Measurements from ENCODE around the gene MAP3K12.
A peak's percentile ranks its signal among the peaks of the same experiment; 100 is the strongest.

The MAP3K12 gene

DNA sequence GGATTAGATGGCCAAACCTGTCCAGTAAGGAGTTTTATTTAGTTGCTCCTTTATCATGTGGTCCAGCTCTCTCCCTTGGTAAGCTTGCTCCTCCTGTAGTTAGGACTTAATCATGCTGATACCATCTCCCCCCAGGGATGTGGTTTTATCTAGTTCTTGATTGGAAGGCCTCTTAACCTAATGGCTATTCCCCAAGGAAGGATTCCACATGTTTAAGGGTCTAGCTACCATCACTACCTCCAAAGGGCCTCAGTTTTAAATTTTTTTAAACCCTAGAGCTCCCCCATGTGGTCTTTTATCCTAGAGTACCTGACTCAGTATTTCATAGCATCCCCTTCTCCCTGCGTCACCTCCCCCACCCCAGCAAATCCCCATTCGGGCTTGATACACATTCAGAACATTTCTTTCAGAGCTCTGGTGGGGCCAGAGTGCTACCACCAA, 22.5 kb downstream of the MAP3K12 start:
- no peak for DNase-seq (ENCODE audit: low read depth)
- H3K4me3 ChIP-seq (ENCODE audit: low read length) = no peak overlapping the region
- TF ChIP-seq, protein P1, sequence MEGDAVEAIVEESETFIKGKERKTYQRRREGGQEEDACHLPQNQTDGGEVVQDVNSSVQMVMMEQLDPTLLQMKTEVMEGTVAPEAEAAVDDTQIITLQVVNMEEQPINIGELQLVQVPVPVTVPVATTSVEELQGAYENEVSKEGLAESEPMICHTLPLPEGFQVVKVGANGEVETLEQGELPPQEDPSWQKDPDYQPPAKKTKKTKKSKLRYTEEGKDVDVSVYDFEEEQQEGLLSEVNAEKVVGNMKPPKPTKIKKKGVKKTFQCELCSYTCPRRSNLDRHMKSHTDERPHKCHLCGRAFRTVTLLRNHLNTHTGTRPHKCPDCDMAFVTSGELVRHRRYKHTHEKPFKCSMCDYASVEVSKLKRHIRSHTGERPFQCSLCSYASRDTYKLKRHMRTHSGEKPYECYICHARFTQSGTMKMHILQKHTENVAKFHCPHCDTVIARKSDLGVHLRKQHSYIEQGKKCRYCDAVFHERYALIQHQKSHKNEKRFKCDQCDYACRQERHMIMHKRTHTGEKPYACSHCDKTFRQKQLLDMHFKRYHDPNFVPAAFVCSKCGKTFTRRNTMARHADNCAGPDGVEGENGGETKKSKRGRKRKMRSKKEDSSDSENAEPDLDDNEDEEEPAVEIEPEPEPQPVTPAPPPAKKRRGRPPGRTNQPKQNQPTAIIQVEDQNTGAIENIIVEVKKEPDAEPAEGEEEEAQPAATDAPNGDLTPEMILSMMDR (conservative IDR thresholded peaks at IDR 0.05; ENCODE audit: low read depth, low read length) = peak; percentile 38

DNA sequence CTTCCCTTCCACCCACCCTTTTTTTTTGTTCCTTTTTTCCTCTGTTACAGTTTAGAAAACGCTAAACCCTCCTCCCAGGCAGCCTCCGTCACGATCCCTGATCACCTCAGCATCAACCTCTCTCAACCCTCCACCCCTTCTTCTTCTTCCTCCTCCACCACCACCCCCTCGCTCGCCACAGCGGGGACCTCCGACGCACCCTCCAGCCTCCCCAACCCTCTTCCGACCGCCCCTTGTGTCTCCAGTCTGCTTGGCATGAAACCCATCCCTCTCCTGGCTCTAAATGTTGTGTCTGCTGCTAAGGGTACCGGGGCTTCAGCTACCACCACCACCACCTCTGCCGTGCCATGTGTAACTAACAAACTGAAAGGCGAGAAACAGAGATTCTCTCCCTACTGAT, 24.4 kb downstream of the MAP3K12 start:
- TF ChIP-seq, protein P1 (conservative IDR thresholded peaks at IDR 0.05; ENCODE audit: low read depth, low read length) = no peak
- DNase-seq (ENCODE audit: low read depth) = no peak
- H3K4me3 ChIP-seq (ENCODE audit: low read length) = no peak overlapping the region

DNA sequence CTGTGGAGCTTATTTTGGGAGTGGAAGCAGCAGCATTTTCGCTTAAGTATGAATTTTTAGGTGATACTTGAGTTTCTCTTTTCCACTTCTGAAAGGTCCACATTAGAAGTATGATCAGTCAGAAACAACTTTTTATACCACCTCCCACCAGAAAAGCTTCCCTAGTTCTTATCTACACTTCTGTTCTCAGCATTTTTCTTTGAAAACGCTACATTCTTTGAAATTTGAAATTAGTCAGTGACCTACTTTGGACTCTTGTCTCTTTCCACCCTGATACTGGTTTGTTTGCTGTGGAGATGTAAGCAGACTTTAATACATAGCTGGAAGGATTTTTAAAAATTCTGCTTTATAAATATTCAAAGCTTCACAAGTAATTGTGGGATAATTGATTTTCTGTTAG, 25.2 kb downstream of the MAP3K12 start:
- TF ChIP-seq, protein P1 (conservative IDR thresholded peaks at IDR 0.05; ENCODE audit: low read depth, low read length) = no peak
- no peak overlapping the region for H3K4me3 ChIP-seq (ENCODE audit: low read length)

DNA sequence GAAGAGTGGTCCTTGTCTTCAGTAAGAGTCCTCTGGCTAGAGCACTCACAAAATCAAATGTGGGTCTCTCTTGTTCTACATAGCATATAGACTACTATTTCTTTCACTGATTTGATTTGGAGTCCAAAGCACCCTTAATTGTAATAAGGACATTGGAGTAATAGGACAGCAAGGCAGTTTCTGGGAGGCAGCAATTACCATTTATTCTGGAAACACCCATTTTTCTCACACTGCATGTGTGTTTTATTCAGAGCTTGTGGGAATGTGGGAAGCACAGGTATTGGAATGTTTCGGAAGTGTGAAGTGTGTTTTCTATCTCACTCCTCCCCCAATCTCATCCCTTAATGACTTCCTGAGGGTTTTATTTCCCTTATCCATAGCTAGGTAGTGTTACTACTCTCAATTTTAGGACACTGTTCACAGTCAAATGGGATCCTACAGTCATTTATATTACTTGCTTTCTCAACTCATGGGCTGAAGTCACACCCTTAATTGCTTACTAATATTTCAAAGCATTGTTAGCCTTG, 27.1 kb downstream of the MAP3K12 start:
- no peak overlapping the region for H3K4me3 ChIP-seq (ENCODE audit: low read length)
- DNase-seq (ENCODE audit: low read depth) = no peak
- TF ChIP-seq, protein P1 (conservative IDR thresholded peaks at IDR 0.05; ENCODE audit: low read depth, low read length) = no peak

More for the DNA sequence above, 25.2 kb downstream of the MAP3K12 start:
- DNase-seq (ENCODE audit: low read depth) = no peak

DNA sequence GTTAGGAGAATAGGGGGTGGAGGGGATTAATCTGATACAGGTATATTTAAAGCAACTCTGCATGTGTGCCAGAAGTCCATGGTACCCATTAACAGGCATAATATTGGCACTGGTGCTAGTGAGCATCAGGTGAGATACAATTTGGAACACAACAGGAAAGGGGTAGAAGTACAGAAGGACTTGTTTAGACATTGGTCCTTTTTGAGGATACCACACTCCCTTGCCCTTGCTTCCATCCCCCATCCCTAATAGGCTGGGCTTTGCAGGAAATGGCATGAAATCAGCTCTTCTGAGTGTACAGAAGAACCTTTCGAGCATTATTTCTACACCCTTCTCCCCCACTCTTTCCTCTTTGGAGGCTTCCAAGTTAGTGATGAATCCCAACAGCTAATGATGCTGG, 31.0 kb downstream of the MAP3K12 start:
- H3K4me3 ChIP-seq (ENCODE audit: low read length) = no peak overlapping the region
- no peak for DNase-seq (ENCODE audit: low read depth)
- TF ChIP-seq, protein P1 (conservative IDR thresholded peaks at IDR 0.05; ENCODE audit: low read depth, low read length) = no peak

DNA sequence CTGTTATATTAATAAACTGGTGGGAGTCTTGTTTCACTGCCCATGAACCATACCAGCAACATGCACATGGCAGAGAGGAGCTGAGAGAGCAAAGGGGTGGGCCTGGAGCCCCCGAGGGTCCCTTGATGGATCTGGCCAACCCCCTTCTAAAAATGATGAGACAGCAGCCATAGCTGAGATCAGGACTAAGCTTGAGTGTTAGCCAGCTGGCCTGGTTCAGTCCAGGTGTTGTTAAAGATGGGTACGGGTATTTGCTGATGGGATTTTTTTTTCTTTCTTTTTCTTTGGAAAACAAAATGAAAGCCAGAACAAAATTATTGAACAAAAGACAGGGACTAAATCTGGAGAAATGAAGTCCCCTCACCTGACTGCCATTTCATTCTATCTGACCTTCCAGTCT, 31.4 kb downstream of the MAP3K12 start:
- DNase-seq (ENCODE audit: low read depth) = no peak
- TF ChIP-seq, protein P1 (conservative IDR thresholded peaks at IDR 0.05; ENCODE audit: low read depth, low read length) = no peak
- H3K4me3 ChIP-seq (ENCODE audit: low read length) = no peak overlapping the region

DNA sequence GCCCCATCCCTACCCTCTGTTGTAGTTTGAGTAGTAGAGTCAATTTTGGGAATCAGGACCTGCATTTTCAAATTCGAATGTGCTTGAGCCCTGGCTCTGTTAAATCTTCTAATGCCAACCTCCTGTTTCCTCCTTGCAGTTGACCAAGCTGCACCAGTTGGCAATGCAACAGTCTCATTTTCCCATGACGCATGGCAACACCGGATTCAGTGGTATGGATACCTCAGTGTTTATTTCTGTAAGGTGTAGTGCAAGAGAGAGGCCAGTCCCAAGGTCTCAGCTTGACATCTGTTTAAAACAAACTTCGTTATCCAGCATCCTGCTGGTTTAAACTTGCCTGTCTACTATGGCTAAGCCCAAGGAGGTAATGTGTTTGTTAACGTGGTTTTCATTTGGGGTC, 32.2 kb downstream of the MAP3K12 start:
- no peak overlapping the region for H3K4me3 ChIP-seq (ENCODE audit: low read length)
- no peak for DNase-seq (ENCODE audit: low read depth)
- TF ChIP-seq, protein P1 (conservative IDR thresholded peaks at IDR 0.05; ENCODE audit: low read depth, low read length) = no peak

Measured in retinal pigment epithelial cell (primary cell).